OCI-LY1 (cell line): ENCODE results near the gene GPR155.

Experiments used
- H2AFZ ChIP-seq: fragments of 200-600 bp; sonication (generic), shearing (Covaris generic); 2 replicates; pipeline ENCODE4 v1.6.0; 2014; ENCODE audit warnings: antibody characterized with exemption, mild to moderate bottlenecking, low read length
- H3F3A ChIP-seq: fragments of 200-600 bp; sonication (generic), shearing (Covaris generic); 2 replicates; pipeline ENCODE4 v1.6.0; 2014; ENCODE audit warnings: mild to moderate bottlenecking, antibody characterized with exemption, low read length, moderate library complexity; ENCODE audit not compliant: insufficient read depth
- H3K27ac ChIP-seq: fragments of 200-600 bp; sonication (generic); 2 replicates; pipeline ENCODE4 v1.5.1; 2014; ENCODE audit warnings: low read length, mixed run types, mild to moderate bottlenecking, low read depth; ENCODE audit not compliant: poor library complexity, severe bottlenecking
- H3K27me3 ChIP-seq: fragments of 200-600 bp; sonication (generic); 2 replicates; pipeline ENCODE4 v1.6.0; 2014; ENCODE audit warnings: antibody characterized with exemption, mild to moderate bottlenecking, low read length, moderate library complexity; ENCODE audit not compliant: insufficient read depth
- H3K36me3 ChIP-seq: fragments of 200-600 bp; sonication (generic); 2 replicates; pipeline ENCODE4 v1.6.1; 2014; ENCODE audit warnings: mild to moderate bottlenecking, antibody characterized with exemption, low read length, moderate library complexity, mixed read lengths; ENCODE audit not compliant: insufficient read depth
- H3K4me1 ChIP-seq: fragments of 200-600 bp; sonication (generic); 2 replicates; pipeline ENCODE4 v1.5.1; 2014; ENCODE audit warnings: mild to moderate bottlenecking, low read length, moderate library complexity; ENCODE audit not compliant: insufficient read depth, severe bottlenecking
- H3K4me2 ChIP-seq: fragments of 200-600 bp; sonication (generic), shearing (Covaris generic); 2 replicates; pipeline ENCODE4 v1.6.1; 2014; ENCODE audit warnings: low read length
- H3K4me3 ChIP-seq: fragments of 200-600 bp; sonication (generic); 2 replicates; pipeline ENCODE4 v1.5.1; 2014; ENCODE audit warnings: low read length, low read depth, mild to moderate bottlenecking, mixed read lengths; ENCODE audit not compliant: poor library complexity, severe bottlenecking
- H3K79me2 ChIP-seq: fragments of 200-600 bp; shearing (Covaris generic); 2 replicates; pipeline ENCODE4 v1.6.1; 2016; ENCODE audit warnings: mixed run types, low read length, mixed read lengths; ENCODE audit not compliant: insufficient read depth
- H3K9ac ChIP-seq: fragments of 200-600 bp; sonication (generic), shearing (Covaris generic); 2 replicates; pipeline ENCODE4 v1.6.1; 2014; ENCODE audit warnings: mild to moderate bottlenecking, low read length, mixed read lengths
- H3K9me2 ChIP-seq: fragments of 200-600 bp; sonication (generic), shearing (Covaris generic); 2 replicates; pipeline ENCODE4 v1.6.1; 2014; ENCODE audit warnings: low read depth, mild to moderate bottlenecking, low read length, mixed read lengths
- H3K9me3 ChIP-seq: fragments of 200-600 bp; shearing (Covaris generic); 2 replicates; pipeline ENCODE4 v1.6.1; 2014; ENCODE audit warnings: low read length, mixed read lengths
- H4K20me1 ChIP-seq: fragments of 200-600 bp; sonication (generic), shearing (Covaris generic); 2 replicates; pipeline ENCODE4 v1.6.0; 2016; ENCODE audit warnings: mild to moderate bottlenecking, low read length; ENCODE audit not compliant: insufficient read depth
- EZH2 ChIP-seq: fragments of 200-600 bp; sonication (generic), shearing (Covaris generic); IDR thresholded peaks from 2 replicates; pipeline ENCODE4 v1.8.0; 2017; ENCODE audit warnings: borderline replicate concordance, mixed run types, mild to moderate bottlenecking, antibody characterized with exemption, low read length, moderate library complexity, mixed read lengths
- TF ChIP-seq, protein P1 (sequence below): fragments of 200-600 bp; sonication (generic), shearing (Covaris generic); IDR thresholded peaks from 2 replicates; pipeline ENCODE4 v1.5.1; 2017; ENCODE audit warnings: mild to moderate bottlenecking, antibody characterized with exemption, low read length, moderate library complexity, mixed read lengths

GPR155 gene

DNA sequence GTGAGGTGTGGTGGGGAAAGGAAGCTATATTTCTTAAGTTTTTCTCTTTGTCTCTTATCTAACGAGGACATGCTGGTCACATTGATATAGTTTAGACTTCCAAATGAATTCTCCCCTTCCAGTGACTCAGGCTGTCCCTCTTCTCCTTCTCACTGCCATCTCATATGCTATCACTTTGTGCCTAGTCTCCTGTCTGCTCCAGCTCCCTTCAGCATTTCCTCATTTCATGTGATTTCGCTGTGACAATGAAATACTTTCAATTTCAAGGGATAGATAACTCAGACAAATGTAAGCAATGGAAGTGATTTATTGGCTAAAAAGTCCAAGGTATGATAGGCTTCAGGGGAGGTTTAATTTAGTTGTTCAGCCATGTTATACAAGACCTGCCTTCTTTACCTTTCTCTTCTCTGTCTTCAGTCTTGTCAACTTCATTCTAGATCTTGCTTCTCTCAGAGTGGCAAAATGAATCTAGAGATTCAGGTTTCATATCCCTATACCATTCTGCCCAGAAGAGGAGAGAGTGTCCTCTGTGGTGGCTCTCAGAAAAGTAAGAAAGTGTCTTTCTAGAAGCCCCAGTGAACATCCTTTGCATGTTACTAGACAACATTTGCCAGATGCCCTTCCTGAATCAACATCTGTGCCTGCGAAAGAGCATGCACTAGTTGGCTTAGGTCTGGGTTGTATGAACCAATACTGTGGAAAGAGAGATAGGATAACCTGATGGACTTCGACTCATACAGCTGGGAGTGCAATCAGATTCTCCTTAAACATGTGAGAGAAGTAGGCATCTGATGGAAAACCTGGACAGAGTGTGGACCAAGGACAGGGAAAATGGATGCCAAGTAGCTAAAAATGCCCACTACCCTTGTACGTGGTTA is 29.9 kb upstream of the GPR155 start:
- peaks cover 7% of the 10 kb centered on the region for H3K9me3 ChIP-seq
- H3F3A ChIP-seq: no peaks in the 10 kb centered on the region
- no peak overlapping the region for H3K4me2 ChIP-seq
- H3K4me3 ChIP-seq: no peak overlapping the region
- H2AFZ ChIP-seq: no peak overlapping the region
- no peaks in the 10 kb centered on the region for H3K79me2 ChIP-seq
- no peak overlapping the region for H3K27ac ChIP-seq
- no peaks in the 10 kb centered on the region for H3K4me1 ChIP-seq
- H3K36me3 ChIP-seq: no peaks in the 10 kb centered on the region; the same call in 1 of the 2 replicates
- no peak overlapping the region for H3K9ac ChIP-seq
- H3K27me3 ChIP-seq: no peaks in the 10 kb centered on the region; the same call in 1 of the 2 replicates
- H4K20me1 ChIP-seq: no peaks in the 10 kb centered on the region
- TF ChIP-seq EZH2: no peak
- TF ChIP-seq, protein P1, sequence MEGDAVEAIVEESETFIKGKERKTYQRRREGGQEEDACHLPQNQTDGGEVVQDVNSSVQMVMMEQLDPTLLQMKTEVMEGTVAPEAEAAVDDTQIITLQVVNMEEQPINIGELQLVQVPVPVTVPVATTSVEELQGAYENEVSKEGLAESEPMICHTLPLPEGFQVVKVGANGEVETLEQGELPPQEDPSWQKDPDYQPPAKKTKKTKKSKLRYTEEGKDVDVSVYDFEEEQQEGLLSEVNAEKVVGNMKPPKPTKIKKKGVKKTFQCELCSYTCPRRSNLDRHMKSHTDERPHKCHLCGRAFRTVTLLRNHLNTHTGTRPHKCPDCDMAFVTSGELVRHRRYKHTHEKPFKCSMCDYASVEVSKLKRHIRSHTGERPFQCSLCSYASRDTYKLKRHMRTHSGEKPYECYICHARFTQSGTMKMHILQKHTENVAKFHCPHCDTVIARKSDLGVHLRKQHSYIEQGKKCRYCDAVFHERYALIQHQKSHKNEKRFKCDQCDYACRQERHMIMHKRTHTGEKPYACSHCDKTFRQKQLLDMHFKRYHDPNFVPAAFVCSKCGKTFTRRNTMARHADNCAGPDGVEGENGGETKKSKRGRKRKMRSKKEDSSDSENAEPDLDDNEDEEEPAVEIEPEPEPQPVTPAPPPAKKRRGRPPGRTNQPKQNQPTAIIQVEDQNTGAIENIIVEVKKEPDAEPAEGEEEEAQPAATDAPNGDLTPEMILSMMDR: no peak
- no peaks in the 10 kb centered on the region for H3K9me2 ChIP-seq

DNA sequence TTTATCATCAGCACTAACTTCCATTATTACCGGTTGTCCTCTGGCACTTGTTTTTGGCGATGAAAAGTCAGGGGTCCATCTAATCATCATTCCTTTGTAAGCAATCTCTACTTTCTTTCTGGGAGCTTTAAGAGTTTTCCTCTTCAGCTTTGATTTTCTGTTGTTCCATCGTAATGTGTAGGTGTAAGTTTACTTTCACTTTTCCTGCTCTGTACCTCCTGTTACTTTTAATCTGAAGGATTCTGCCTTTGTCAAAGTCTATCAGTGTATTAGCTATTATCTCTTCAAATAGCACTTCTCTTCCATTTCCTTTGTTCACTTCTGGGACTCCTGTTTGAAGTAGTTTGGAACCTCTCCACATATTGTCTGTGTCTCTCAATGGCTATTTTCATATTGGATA is 25.5 kb upstream of the GPR155 start:
- Histone ChIP-seq H3K27ac (no peak overlapping the region), H3K4me1 (no peaks in the 10 kb centered on the region), H3K9ac (no peak overlapping the region), H3F3A (no peaks in the 10 kb centered on the region), H4K20me1 (no peaks in the 10 kb centered on the region), H3K4me2 (no peak overlapping the region), H3K79me2 (no peaks in the 10 kb centered on the region), H3K4me3 (no peak overlapping the region), H3K27me3 (no peaks in the 10 kb centered on the region), H2AFZ (no peak overlapping the region), H3K9me2 (no peaks in the 10 kb centered on the region), H3K36me3 (no peaks in the 10 kb centered on the region; the same call in 1 of the 2 replicates), H3K9me3 (peaks cover 12% of the 10 kb centered on the region)
- no peak for TF ChIP-seq EZH2
- TF ChIP-seq, protein P1: no peak

DNA sequence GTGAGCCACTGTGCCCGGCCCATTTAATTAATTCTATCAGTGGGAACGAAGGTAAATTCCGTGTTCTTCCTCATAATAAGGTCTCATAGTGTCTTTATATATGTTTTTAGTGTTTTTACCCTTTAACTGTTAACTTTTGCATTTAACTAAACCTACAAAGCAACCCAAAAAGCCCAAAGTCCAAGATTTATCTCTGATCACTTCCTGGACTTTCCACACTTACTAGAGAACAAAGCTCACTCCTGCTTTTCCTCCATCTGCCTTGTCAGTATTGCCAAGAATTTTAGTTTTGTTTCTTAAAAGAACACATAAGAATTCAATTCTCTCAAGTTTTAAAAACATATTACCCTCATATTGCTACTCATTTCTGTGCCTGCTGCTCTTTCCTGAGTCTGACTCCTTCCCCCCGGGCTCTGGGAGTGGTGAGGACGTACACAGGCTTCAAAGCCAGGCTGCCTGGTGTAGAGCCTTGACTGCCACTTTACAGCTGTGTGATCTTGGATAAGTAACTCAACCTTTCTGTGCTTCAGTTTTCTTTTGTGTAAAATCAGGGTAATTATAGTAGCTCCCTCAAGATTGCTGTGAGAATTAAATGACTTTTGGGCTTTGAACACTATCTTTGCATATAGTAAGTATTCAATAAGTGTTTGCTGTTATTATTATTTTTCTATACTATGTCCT is 24.9 kb upstream of the GPR155 start:
- TF ChIP-seq EZH2: no peak
- TF ChIP-seq, protein P1: no peak
- no peaks in the 10 kb centered on the region for H3K79me2 ChIP-seq
- no peaks in the 10 kb centered on the region for H4K20me1 ChIP-seq
- no peaks in the 10 kb centered on the region for H3K4me1 ChIP-seq
- H3K27me3 ChIP-seq: no peaks in the 10 kb centered on the region
- H2AFZ ChIP-seq: no peak overlapping the region
- H3K27ac ChIP-seq: no peak overlapping the region
- no peaks in the 10 kb centered on the region for H3F3A ChIP-seq
- H3K4me2 ChIP-seq: no peak overlapping the region
- no peaks in the 10 kb centered on the region; the same call in 1 of the 2 replicates for H3K36me3 ChIP-seq
- H3K4me3 ChIP-seq: no peak overlapping the region
- peaks cover 12% of the 10 kb centered on the region for H3K9me3 ChIP-seq
- no peaks in the 10 kb centered on the region for H3K9me2 ChIP-seq
- no peak overlapping the region for H3K9ac ChIP-seq
